Lung (tissue), 12 donors: Measurements from ENCODE around the gene RCBTB1. TPM values are rescaled to one million over a fixed set of nuclear protein-coding genes. Genes with fewer than 3 reads are reported as not detected.

Experiments
- ATAC-seq: fragments of 200-7000 bp; cut with Tn5 transposase; one replicate; pipeline ENCODE4 v1.9.1; 2020; ENCODE audit warnings: moderate number of reproducible peaks; ENCODE audit not compliant: insufficient read depth, low FRiP score
- DNase-seq, 3 donors: peaks; one replicate each; pipeline ENCODE4 v3.0.0-alpha.2; 2013 to 2017
- H3K27ac ChIP-seq, 2 donors: one replicate each; pipeline ENCODE4 v1.5.1; 2013; ENCODE audit warnings: mild to moderate bottlenecking in 2 of 2, moderate library complexity in 2 of 2, control low read depth in 1 of 2, inconsistent platforms in 1 of 2, low read depth in 1 of 2, low read length in 1 of 2
- H3K27me3 ChIP-seq, 3 donors: one replicate each; pipeline ENCODE4 v1.5.1; 2013; ENCODE audit warnings: low read length in 2 of 3; ENCODE audit not compliant: control insufficient read depth in 3 of 3, insufficient read depth in 3 of 3
- H3K36me3 ChIP-seq, 4 donors: one replicate each; pipeline ENCODE4 v1.5.1; 2013; ENCODE audit warnings: low read length in 4 of 4, mild to moderate bottlenecking in 1 of 4, moderate library complexity in 1 of 4; ENCODE audit not compliant: control insufficient read depth in 4 of 4, insufficient read depth in 4 of 4
- H3K4me1 ChIP-seq, 5 donors: one replicate each; pipeline ENCODE4 v1.5.1; 2013; ENCODE audit warnings: low read length in 5 of 5, mild to moderate bottlenecking in 2 of 5, moderate library complexity in 1 of 5; ENCODE audit not compliant: control insufficient read depth in 5 of 5, insufficient read depth in 5 of 5
- H3K4me3 ChIP-seq: one replicate; pipeline ENCODE4 v1.5.1; 2013; ENCODE audit warnings: mild to moderate bottlenecking, control low read depth, moderate library complexity
- H3K9ac ChIP-seq, 2 donors: one replicate each; pipeline ENCODE4 v1.5.1; 2013; ENCODE audit warnings: low read length in 2 of 2, control low read depth in 1 of 2; ENCODE audit not compliant: insufficient read depth in 1 of 2
- H3K9me3 ChIP-seq, 4 donors: one replicate each; pipeline ENCODE4 v1.5.1; 2013; ENCODE audit warnings: low read length in 3 of 4, mild to moderate bottlenecking in 1 of 4, moderate library complexity in 1 of 4; ENCODE audit not compliant: control insufficient read depth in 4 of 4, insufficient read depth in 3 of 4
- WGBS, 2 donors: extraction: QIAGEN DNeasy Blood & Tissue Kit; methylation state at CpG; one replicate each; pipeline ENCODE4 v1.1.7; 2013; 5-methylcytosine and 5-hydroxymethylcytosine counted together
- polyA plus RNA-seq, 2 donors: library from polyadenylated mRNA; stranded (reverse); fragments of 200-250 nt; gene quantifications; one replicate each; pipeline ENCODE4 v1.2.1, GENCODE V29; 2013
- total RNA-seq, 2 donors: library from RNA; depleted of rRNA in 1 of 2; stranded (reverse); fragments of >200 nt in 1 of 2; gene quantifications; one replicate each; pipeline ENCODE4 v1.2.1, GENCODE V29; 2014 to 2021
- TF ChIP-seq, protein P1 (sequence below): IDR thresholded peaks from 2 replicates; pipeline ENCODE4 v1.5.1; 2012; ENCODE audit warnings: mild to moderate bottlenecking; ENCODE audit errors: control extremely low read depth, extremely low read depth
- donor health status: control.
- donor health status: control.
- donor health status: Bipolar disorder and iron deficiency.
- donor health status: healthy.
- donor health status: DM: yes; HTN: yes; CAD: no.

The RCBTB1 gene
- total and polyA plus RNA-seq, 4 donors = 12.0 to 25.4 (median 17.8) TPM

DNA sequence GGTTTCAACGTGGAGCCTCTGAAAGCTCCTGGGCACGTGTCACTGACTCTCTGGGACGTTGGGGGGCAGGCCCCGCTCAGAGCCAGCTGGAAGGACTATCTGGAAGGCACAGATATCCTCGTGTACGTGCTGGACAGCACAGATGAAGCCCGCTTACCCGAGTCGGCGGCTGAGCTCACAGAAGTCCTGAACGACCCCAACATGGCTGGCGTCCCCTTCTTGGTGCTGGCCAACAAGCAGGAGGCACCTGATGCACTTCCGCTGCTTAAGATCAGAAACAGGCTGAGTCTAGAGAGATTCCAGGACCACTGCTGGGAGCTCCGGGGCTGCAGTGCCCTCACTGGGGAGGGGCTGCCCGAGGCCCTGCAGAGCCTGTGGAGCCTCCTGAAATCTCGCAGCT lies 45.2 kb upstream of the RCBTB1 start:
- Histone ChIP-seq H3K9ac (no peak overlapping the region), H3K4me1 (peaks cover 0 to 18% (median 4%) of the 10 kb centered on the region in 5 donors)

GRCh38 chr13:49629947-49630346 lies 44.6 kb upstream of the RCBTB1 start:
- WGBS, 2 donors = 52 to 70% methylated on average over 4 of the region's 4 CpGs
- TF ChIP-seq, protein P1, sequence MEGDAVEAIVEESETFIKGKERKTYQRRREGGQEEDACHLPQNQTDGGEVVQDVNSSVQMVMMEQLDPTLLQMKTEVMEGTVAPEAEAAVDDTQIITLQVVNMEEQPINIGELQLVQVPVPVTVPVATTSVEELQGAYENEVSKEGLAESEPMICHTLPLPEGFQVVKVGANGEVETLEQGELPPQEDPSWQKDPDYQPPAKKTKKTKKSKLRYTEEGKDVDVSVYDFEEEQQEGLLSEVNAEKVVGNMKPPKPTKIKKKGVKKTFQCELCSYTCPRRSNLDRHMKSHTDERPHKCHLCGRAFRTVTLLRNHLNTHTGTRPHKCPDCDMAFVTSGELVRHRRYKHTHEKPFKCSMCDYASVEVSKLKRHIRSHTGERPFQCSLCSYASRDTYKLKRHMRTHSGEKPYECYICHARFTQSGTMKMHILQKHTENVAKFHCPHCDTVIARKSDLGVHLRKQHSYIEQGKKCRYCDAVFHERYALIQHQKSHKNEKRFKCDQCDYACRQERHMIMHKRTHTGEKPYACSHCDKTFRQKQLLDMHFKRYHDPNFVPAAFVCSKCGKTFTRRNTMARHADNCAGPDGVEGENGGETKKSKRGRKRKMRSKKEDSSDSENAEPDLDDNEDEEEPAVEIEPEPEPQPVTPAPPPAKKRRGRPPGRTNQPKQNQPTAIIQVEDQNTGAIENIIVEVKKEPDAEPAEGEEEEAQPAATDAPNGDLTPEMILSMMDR = no peak
- no peak overlapping the region for H3K9ac ChIP-seq

More for the DNA sequence above, 45.2 kb upstream of the RCBTB1 start:
- ATAC-seq = no peak
- H3K9me3 ChIP-seq = no peaks in the 10 kb centered on the region
- DNase-seq = no peak
- TF ChIP-seq, protein P1 = no peak
- H3K4me3 ChIP-seq = no peak overlapping the region
- no peaks in the 10 kb centered on the region for H3K36me3 ChIP-seq
- WGBS, 2 donors = 88 to 94% methylated on average over 16 of the region's 16 CpGs
- no peaks in the 10 kb centered on the region for H3K27me3 ChIP-seq
- H3K27ac ChIP-seq = no peak overlapping the region

DNA sequence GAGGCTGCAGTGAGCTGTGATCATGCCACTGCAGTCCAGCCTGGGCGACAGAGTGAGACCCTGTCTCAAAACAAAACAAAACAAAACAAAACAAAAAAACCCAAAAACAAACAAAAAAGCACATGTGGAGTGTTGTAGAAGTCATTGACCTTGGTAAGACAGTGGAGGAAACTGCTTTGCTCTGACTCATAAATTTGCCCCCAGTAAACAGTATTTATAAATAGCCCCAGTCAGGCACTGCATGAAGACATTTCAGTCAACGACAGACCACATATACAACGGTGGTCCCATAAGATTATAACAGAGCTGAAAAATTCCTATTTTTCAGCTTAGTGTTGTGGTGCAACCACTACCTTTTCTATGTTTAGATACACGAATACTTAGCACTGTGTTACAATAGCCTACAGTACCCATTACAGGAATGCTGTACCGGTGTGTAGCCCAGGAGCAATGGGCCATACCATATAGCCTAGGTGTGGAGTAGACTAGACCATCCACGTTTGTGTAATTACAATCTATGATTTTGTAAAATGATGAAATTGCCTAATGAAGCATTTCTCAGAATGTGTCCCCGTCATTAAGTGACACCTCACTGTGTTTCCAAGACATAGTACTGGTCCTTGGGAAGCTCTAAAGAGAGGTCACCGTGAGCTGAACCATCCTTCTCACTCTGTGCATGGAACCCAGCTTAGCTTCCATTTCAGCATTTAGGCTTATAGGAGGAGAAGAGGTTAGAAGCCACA lies 44.0 kb upstream of the RCBTB1 start:
- no peaks in the 10 kb centered on the region for H3K36me3 ChIP-seq
- 55 to 65% methylated on average over 8 of the region's 8 CpGs for WGBS, 2 donors
- TF ChIP-seq, protein P1 = no peak
- no peak for ATAC-seq
- H3K27ac ChIP-seq = peak overlapping the region in 1 of 2 donors; percentile 63
- H3K4me3 ChIP-seq = no peak overlapping the region
- no peak overlapping the region for H3K9ac ChIP-seq
- H3K9me3 ChIP-seq = peaks cover 0 to 2% (median 0%) of the 10 kb centered on the region in 4 donors
- DNase-seq = no peak
- peaks cover 0 to 24% (median 4%) of the 10 kb centered on the region in 5 donors for H3K4me1 ChIP-seq
- H3K27me3 ChIP-seq = no peaks in the 10 kb centered on the region

More at GRCh38 chr13:49629947-49630346, 44.6 kb upstream of the RCBTB1 start:
- Histone ChIP-seq H3K27ac (peak overlapping the region in 1 of 2 donors; percentile 63), H3K36me3 (no peaks in the 10 kb centered on the region), H3K9me3 (no peaks in the 10 kb centered on the region), H3K4me3 (no peak overlapping the region), H3K4me1 (peaks cover 0 to 21% (median 4%) of the 10 kb centered on the region in 5 donors), H3K27me3 (no peaks in the 10 kb centered on the region)
- ATAC-seq = no peak
- no peak for DNase-seq
